ENCODE results near the gene IGFBP5.

IGFBP5 gene

DNA sequence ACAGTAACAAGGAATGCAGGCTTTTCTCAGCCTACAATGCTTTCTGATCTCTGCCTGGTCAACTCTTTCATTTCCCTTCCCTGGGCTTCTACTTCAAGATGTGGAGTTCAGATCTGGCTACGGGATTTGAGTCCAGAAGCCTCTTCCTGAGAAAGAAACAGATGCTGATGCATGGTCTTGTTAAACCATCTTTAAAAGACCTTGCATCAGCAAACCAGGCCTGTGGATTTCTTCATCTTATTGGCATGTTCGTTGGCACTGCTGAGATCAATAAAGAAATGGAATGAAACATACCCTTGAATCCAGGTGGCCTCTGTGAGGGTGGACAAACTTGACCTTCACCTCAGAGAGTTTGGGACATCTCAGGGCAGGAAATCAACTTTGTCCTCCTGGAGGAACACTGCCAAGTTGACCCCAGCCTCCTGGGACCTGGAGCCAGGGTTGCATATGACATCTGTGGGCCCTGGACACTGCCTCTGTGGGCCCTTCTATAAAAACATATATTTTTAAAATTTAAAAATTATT, 40.8 kb downstream of the IGFBP5 start:
- TF ChIP-seq, protein P1, sequence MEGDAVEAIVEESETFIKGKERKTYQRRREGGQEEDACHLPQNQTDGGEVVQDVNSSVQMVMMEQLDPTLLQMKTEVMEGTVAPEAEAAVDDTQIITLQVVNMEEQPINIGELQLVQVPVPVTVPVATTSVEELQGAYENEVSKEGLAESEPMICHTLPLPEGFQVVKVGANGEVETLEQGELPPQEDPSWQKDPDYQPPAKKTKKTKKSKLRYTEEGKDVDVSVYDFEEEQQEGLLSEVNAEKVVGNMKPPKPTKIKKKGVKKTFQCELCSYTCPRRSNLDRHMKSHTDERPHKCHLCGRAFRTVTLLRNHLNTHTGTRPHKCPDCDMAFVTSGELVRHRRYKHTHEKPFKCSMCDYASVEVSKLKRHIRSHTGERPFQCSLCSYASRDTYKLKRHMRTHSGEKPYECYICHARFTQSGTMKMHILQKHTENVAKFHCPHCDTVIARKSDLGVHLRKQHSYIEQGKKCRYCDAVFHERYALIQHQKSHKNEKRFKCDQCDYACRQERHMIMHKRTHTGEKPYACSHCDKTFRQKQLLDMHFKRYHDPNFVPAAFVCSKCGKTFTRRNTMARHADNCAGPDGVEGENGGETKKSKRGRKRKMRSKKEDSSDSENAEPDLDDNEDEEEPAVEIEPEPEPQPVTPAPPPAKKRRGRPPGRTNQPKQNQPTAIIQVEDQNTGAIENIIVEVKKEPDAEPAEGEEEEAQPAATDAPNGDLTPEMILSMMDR (IDR thresholded peaks at IDR 0.05; ENCODE audit: control extremely low read depth, extremely low read depth, low read depth, missing control alignments) = no peak
- POLR2A ChIA-PET = no interaction called here
- CTCF ChIA-PET = interaction anchor here (0.9 to 10.7 kb wide), 5 partner anchors 10 to 137 kb away, joined by 3 to 114 read pairs (median 4); no protein-coding TSS in a partner anchor
- no peak for DNase-seq (ENCODE audit: extremely low spot score)

DNA sequence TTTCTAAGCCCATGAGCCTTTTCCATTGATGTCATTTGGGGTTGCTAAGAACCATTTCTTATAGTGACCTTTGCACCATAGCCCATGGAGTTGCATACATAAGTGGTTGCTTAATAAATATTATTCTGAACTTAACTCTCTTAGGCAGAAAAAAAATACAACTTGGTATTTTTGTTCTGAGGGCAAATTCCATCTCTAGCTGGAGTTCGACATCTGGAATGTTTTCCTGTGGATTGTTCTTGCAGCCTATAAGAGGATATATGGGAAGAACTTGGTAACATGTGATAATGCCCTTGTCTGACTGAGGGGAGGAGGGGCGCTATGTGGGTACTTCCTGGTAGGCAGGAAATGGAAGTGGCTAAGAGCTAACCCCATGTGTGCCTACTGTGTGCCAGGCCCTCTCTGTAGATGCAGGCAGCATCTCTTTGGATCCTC, 41.4 kb downstream of the IGFBP5 start:
- POLR2A ChIA-PET = no interaction called here

DNA sequence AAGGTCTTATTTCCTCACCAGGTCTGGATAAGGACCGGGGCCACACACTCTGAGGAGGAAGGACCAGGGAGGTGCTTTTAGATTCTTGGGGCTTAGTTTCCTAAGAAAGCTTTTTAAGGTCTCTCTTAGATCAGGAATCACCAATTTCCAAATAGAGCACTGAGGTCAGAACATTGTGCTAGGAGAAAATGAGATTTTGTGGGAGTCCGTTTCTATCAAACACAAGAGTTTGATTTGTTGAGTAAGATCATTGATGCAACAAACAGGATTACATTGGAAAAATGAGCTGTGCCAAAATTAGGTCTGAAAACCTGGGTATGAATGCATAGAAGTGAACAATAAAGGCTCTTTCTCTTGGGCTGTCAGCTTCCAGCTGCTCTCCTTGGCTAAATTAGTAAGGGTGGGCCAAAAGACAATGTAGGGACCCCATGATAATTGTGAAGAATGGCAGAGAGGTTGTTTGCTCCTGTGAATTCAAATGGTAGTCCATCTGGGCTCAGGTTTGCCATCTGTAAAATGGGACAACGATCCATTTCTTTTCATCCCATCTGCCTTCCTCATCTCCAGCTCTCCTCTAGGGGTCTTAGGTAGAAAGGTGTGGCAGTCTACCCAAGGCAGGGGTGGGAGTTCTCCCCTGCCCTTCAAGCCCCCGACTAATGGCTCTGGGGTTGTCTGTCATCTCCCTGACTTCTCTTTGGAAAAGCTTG, 42.1 kb downstream of the IGFBP5 start:
- no peak for DNase-seq (ENCODE audit: extremely low spot score)
- ChIA-PET CTCF (interaction anchor here (0.9 to 10.7 kb wide), 6 partner anchors 11 to 135 kb away, joined by 3 to 114 read pairs (median 4); no protein-coding TSS in a partner anchor), POLR2A (no interaction called here)
- TF ChIP-seq, protein P1 (IDR thresholded peaks at IDR 0.05; ENCODE audit: control extremely low read depth, extremely low read depth, low read depth, missing control alignments) = no peak

More for the DNA sequence above, 41.4 kb downstream of the IGFBP5 start:
- CTCF ChIA-PET = interaction anchor here (0.9 to 10.7 kb wide), 5 partner anchors 10 to 137 kb away, joined by 3 to 114 read pairs (median 4); no protein-coding TSS in a partner anchor
- no peak for DNase-seq (ENCODE audit: extremely low spot score)
- TF ChIP-seq, protein P1 (IDR thresholded peaks at IDR 0.05; ENCODE audit: control extremely low read depth, extremely low read depth, low read depth, missing control alignments) = no peak

DNA sequence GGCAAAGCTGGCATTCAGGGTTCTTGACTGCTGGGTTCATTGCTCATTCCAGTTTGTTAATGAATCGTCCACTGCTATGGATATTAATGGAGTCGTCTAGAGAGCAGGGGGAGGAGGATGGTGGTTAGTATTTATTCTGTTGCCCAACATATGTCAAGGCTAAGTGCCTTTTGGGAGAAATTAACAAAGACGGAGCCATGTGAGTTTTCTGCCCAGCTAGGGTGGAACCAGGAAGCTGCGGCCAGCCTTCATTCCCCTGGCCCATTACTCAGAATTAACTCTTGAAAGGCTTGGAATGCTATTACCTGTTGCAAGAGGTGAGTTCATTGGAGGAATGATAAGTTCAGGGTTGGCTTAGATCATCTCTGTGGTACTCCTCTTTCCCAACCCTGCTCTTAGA, 42.8 kb downstream of the IGFBP5 start:
- POLR2A ChIA-PET = no interaction called here
- no peak for DNase-seq (ENCODE audit: extremely low spot score)
- CTCF ChIA-PET = interaction anchor here (1.0 to 10.7 kb wide), 4 partner anchors 12 to 136 kb away, joined by 3 to 114 read pairs (median 5); no protein-coding TSS in a partner anchor
- TF ChIP-seq, protein P1 (IDR thresholded peaks at IDR 0.05; ENCODE audit: control extremely low read depth, extremely low read depth, low read depth, missing control alignments) = no peak

DNA sequence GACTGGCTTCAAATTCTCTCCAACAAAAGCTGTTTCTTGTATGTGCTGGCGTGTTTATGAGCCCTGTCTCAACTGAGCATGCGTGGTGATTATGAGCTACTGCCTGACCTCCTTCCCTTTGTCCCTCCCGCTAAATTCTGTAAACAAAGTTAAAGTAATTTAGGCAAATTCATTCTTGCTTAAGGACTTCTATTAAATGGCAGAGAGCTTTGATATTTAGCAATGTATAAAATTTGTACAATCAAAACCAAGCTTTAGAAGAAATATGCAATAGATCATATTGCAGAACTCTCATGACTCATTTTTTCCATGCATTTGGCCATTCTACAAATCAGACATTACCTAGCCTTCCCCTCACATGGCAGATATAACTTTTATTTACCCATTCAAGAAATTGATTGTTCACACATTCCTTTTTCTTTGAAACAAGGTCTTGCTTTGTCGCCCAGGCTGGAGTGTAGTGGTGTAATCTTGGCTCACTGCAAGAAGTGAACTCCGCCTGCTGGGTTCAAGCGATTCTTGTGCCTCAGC, 43.9 kb downstream of the IGFBP5 start:
- ChIA-PET POLR2A (interaction anchor here (0.8 kb wide), 1 partner anchor 14 kb away, joined by 3 read pairs; no protein-coding TSS in a partner anchor), CTCF (interaction anchor here (1.0 to 10.7 kb wide), 7 partner anchors 10 to 1059 kb away, joined by 3 to 114 read pairs (median 4); no protein-coding TSS in a partner anchor)
- no peak for DNase-seq (ENCODE audit: extremely low spot score)
- TF ChIP-seq, protein P1 (IDR thresholded peaks at IDR 0.05; ENCODE audit: control extremely low read depth, extremely low read depth, low read depth, missing control alignments) = no peak

DNA sequence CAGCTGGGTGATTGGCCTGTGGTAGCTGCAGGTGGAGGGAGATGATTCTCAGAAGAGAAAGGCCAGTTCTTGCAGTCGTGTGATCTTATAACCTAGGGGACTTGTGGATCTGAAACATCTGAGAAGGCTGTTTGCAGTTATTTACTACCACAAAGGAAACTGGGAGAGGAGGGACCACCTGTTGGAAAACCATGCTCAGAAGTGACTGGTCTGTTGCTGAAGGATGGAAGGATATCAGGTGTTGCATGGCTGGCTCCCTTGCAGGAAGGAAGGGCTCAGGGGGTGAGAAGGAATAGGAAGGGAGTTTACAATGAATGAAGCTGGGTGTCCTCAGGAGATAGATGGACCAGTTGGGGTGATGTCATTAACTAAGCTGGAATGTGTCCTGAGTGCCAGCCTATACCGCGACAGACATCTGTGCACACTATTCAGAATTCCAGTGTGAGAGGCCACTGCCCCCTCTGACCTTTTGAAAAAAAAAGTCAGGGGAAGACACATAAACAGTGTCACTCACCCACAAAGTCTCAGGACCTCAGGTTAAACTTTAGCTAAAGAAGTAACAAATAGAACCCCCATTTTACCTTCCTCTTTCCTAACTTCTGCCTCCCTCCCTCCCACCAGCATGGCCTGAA, 44.6 kb downstream of the IGFBP5 start:
- TF ChIP-seq, protein P1 (IDR thresholded peaks at IDR 0.05; ENCODE audit: control extremely low read depth, extremely low read depth, low read depth, missing control alignments) = no peak
- no peak for DNase-seq (ENCODE audit: extremely low spot score)
- ChIA-PET POLR2A (interaction anchor here (0.8 kb wide), 1 partner anchor 13 kb away, joined by 3 read pairs; no protein-coding TSS in a partner anchor), CTCF (interaction anchor here (1.0 to 10.7 kb wide), 8 partner anchors 10 to 134 kb away, joined by 3 to 114 read pairs (median 4); no protein-coding TSS in a partner anchor)
